Endodermal cell (in vitro differentiated cells): ENCODE data around the gene NAV2. TPM values are rescaled to one million over a fixed set of nuclear protein-coding genes. Genes with fewer than 3 reads are reported as not detected.
A peak's percentile ranks its signal among the peaks of the same experiment; 100 is the strongest.

Experiments used
- DNase-seq: peaks from one replicate; pipeline ENCODE4 v3.0.0-alpha.2; 2017
- H3K27ac ChIP-seq: 2 replicates; pipeline ENCODE4 v1.5.1; 2013; ENCODE audit warnings: mild to moderate bottlenecking, low read depth, low read length, moderate library complexity
- H3K27me3 ChIP-seq: 2 replicates; pipeline ENCODE4 v1.6.1; 2013; ENCODE audit warnings: mild to moderate bottlenecking, low read length, moderate library complexity; ENCODE audit not compliant: insufficient read depth, control insufficient read depth, poor library complexity, severe bottlenecking
- H3K36me3 ChIP-seq: 2 replicates; pipeline ENCODE4 v1.7.0; 2013; ENCODE audit warnings: mild to moderate bottlenecking, low read length, moderate library complexity; ENCODE audit not compliant: control insufficient read depth, insufficient read depth
- H3K4me1 ChIP-seq: one replicate; pipeline ENCODE4 v1.7.0; 2013; ENCODE audit warnings: low read length; ENCODE audit not compliant: control insufficient read depth, insufficient read depth
- H3K4me3 ChIP-seq: 2 replicates; pipeline ENCODE4 v1.5.1; 2013; ENCODE audit warnings: mild to moderate bottlenecking, low read length, moderate library complexity
- H3K9ac ChIP-seq: 2 replicates; pipeline ENCODE4 v1.6.1; 2013; ENCODE audit warnings: mild to moderate bottlenecking, low read length, moderate library complexity; ENCODE audit not compliant: poor library complexity, severe bottlenecking; ENCODE audit errors: extremely low read depth
- H3K9me3 ChIP-seq: 2 replicates; pipeline ENCODE4 v1.6.1; 2013; ENCODE audit warnings: mild to moderate bottlenecking, low read length, moderate library complexity; ENCODE audit not compliant: control insufficient read depth
- H3K27ac Mint-ChIP-seq: 2 replicates; pipeline ENCODE4 v1.8.0; 2020; ENCODE audit warnings: mixed read lengths
- H3K27me3 Mint-ChIP-seq: 2 replicates; pipeline ENCODE4 v1.8.0; 2021; ENCODE audit warnings: mild to moderate bottlenecking, mixed read lengths; ENCODE audit not compliant: insufficient read depth
- H3K36me3 Mint-ChIP-seq: 2 replicates; pipeline ENCODE4 v1.8.0; 2020; ENCODE audit warnings: low read depth, mixed read lengths
- H3K4me1 Mint-ChIP-seq: 2 replicates; pipeline ENCODE4 v1.8.0; 2020; ENCODE audit warnings: mixed read lengths
- H3K4me3 Mint-ChIP-seq: 2 replicates; pipeline ENCODE4 v1.8.0; 2020; ENCODE audit warnings: mild to moderate bottlenecking, moderate library complexity, mixed read lengths
- H3K9me3 Mint-ChIP-seq: 2 replicates; pipeline ENCODE4 v1.8.0; 2020; ENCODE audit warnings: mild to moderate bottlenecking, mixed read lengths
- CTCF ChIP-seq: fragments of 200-600 bp; sonication (generic); conservative IDR thresholded peaks from 2 replicates; pipeline ENCODE4 v1.5.0; 2021; ENCODE audit warnings: antibody characterized with exemption, mild to moderate bottlenecking
- WGBS, 2 experiments: methylation state at CpG; one replicate each; pipeline versions ENCODE4 v1.1.5 to v1.1.7; 2013; ENCODE audit warnings: missing lambda C conversion rate in 2 of 2, mixed read lengths in 1 of 2; ENCODE audit not compliant: insufficient coverage in 1 of 2, insufficient read length in 1 of 2; 5-methylcytosine and 5-hydroxymethylcytosine counted together
- total RNA-seq, 2 donors: library from RNA; stranded (reverse); fragmentation: NEBNext Ultra II Directional in 1 of 2; extraction: Animal tissue kit (Norgen Biotek cat#: 25700) in 1 of 2; gene quantifications; 2 replicates in 1 of 2; 3 replicates in 1 of 2; pipeline ENCODE4 v1.2.1, GENCODE V29; 2021

NAV2 gene
- total RNA-seq, 2 donors from 2014 or later: 37.1 to 42.4 TPM

GRCh38 chr11:19853016-19853415 lies 140.4 kb downstream of the NAV2 start:
- Histone ChIP-seq H3K4me1 (no peaks in the 10 kb centered on the region), H3K27ac (no peak overlapping the region), H3K9me3 (peaks cover 24% of the 10 kb centered on the region), H3K9ac (no peak overlapping the region), H3K36me3 (no peaks in the 10 kb centered on the region), H3K4me3 (peak overlapping the region; percentile 65), H3K27me3 (no peaks in the 10 kb centered on the region)
- no peak for DNase-seq
- Mint-ChIP-seq H3K27me3 (no peaks in the 10 kb centered on the region), H3K4me1 (no peaks in the 10 kb centered on the region), H3K36me3 (peaks cover 4% of the 10 kb centered on the region), H3K27ac (no peak overlapping the region), H3K4me3 (no peak overlapping the region), H3K9me3 (peaks cover 9% of the 10 kb centered on the region)
- 87% methylated on average over 2 of the region's 2 CpGs; no CpG with 5 or more reads in 1 of the 2 experiments for WGBS, 2 experiments
- TF ChIP-seq CTCF: no peak

- no peaks in the 10 kb centered on the region for H3K27me3 ChIP-seq
- Mint-ChIP-seq H3K4me3 (no peak overlapping the region), H3K9me3 (peaks cover 12% of the 10 kb centered on the region), H3K36me3 (peaks cover 4% of the 10 kb centered on the region), H3K4me1 (no peaks in the 10 kb centered on the region), H3K27ac (no peak overlapping the region), H3K27me3 (no peaks in the 10 kb centered on the region)
- H3K9me3 ChIP-seq: peaks cover 24% of the 10 kb centered on the region
- H3K4me1 ChIP-seq: no peaks in the 10 kb centered on the region
- no peak for DNase-seq
- no peak for TF ChIP-seq CTCF
- no peaks in the 10 kb centered on the region for H3K36me3 ChIP-seq
- WGBS, 2 experiments: 89 to 100% methylated on average over 3 to 4 of the region's 4 CpGs
- no peak overlapping the region for H3K9ac ChIP-seq
- H3K27ac ChIP-seq: no peak overlapping the region
- no peak overlapping the region for H3K4me3 ChIP-seq
Observed at GRCh38 chr11:19853920-19854319, 141.3 kb downstream of the NAV2 start.

- H3K4me1 Mint-ChIP-seq: peaks cover 11% of the 10 kb centered on the region
- H3K36me3 ChIP-seq: no peaks in the 10 kb centered on the region
- DNase-seq: no peak
- H3K9ac ChIP-seq: no peak overlapping the region
- no peaks in the 10 kb centered on the region for H3K36me3 Mint-ChIP-seq
- no peaks in the 10 kb centered on the region for H3K27me3 Mint-ChIP-seq
- peaks cover 10% of the 10 kb centered on the region for H3K9me3 Mint-ChIP-seq
- WGBS, 2 experiments: 94 to 100% methylated on average over 1 to 5 of the region's 5 CpGs
- H3K27ac ChIP-seq: no peak overlapping the region
- no peak for TF ChIP-seq CTCF
- H3K4me3 Mint-ChIP-seq: no peak overlapping the region
- H3K27ac Mint-ChIP-seq: no peak overlapping the region
- H3K4me3 ChIP-seq: no peak overlapping the region
- H3K27me3 ChIP-seq: no peaks in the 10 kb centered on the region
- H3K4me1 ChIP-seq: peaks cover 2% of the 10 kb centered on the region
- H3K9me3 ChIP-seq: no peaks in the 10 kb centered on the region
Observed at GRCh38 chr11:19861171-19861570, 148.5 kb downstream of the NAV2 start.
